Measurements from ENCODE around the gene KNSTRN.
A peak's percentile ranks its signal among the peaks of the same experiment; 100 is the strongest.

Gene KNSTRN

GRCh38 chr15:40335938-40336743, 46.4 kb upstream of the KNSTRN start (continued):
- no peak for TF ChIP-seq ZNF660 (tag by site-specific recombination; IDR thresholded peaks at IDR 0.05)
- peak; percentile 63 for TF ChIP-seq FEZF1 (tag by site-specific recombination; IDR thresholded peaks at IDR 0.05)
- no peak for TF ChIP-seq ZNF138 (tag by site-specific recombination; IDR thresholded peaks at IDR 0.05; ENCODE audit: borderline replicate concordance)
- TF ChIP-seq KLF1 (tag by site-specific recombination; IDR thresholded peaks at IDR 0.05), result no peak
- TF ChIP-seq, protein P1, sequence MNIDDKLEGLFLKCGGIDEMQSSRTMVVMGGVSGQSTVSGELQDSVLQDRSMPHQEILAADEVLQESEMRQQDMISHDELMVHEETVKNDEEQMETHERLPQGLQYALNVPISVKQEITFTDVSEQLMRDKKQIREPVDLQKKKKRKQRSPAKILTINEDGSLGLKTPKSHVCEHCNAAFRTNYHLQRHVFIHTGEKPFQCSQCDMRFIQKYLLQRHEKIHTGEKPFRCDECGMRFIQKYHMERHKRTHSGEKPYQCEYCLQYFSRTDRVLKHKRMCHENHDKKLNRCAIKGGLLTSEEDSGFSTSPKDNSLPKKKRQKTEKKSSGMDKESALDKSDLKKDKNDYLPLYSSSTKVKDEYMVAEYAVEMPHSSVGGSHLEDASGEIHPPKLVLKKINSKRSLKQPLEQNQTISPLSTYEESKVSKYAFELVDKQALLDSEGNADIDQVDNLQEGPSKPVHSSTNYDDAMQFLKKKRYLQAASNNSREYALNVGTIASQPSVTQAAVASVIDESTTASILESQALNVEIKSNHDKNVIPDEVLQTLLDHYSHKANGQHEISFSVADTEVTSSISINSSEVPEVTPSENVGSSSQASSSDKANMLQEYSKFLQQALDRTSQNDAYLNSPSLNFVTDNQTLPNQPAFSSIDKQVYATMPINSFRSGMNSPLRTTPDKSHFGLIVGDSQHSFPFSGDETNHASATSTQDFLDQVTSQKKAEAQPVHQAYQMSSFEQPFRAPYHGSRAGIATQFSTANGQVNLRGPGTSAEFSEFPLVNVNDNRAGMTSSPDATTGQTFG (tag by site-specific recombination; IDR thresholded peaks at IDR 0.05; ENCODE audit: borderline replicate concordance), result no peak
- peak; percentile 87 for TF ChIP-seq GLIS1 (tag by site-specific recombination; IDR thresholded peaks at IDR 0.05)
- TF ChIP-seq ZNF571 (tag by site-specific recombination; IDR thresholded peaks at IDR 0.05), result no peak
- no peak for TF ChIP-seq GFI1B (tag by site-specific recombination; IDR thresholded peaks at IDR 0.05)
- peak; percentile 57 for TF ChIP-seq ZBTB8A (tag by site-specific recombination; IDR thresholded peaks at IDR 0.05)
- TF ChIP-seq REST (tag by site-specific recombination; IDR thresholded peaks at IDR 0.05), result no peak
- TF ChIP-seq KLF8 (tag by site-specific recombination; IDR thresholded peaks at IDR 0.05), result no peak
- TF ChIP-seq OVOL3 (tag by site-specific recombination; IDR thresholded peaks at IDR 0.05), result no peak
- TF ChIP-seq ZNF600 (tag by site-specific recombination; IDR thresholded peaks at IDR 0.05), result no peak
- peak; percentile 55; the same call in 1 of the 2 replicates for TF ChIP-seq ZBTB6 (tag by site-specific recombination; IDR thresholded peaks at IDR 0.05)
- TF ChIP-seq ZNF433 (tag by site-specific recombination; IDR thresholded peaks at IDR 0.05; ENCODE audit: low read depth), result no peak
- TF ChIP-seq, protein P2, sequence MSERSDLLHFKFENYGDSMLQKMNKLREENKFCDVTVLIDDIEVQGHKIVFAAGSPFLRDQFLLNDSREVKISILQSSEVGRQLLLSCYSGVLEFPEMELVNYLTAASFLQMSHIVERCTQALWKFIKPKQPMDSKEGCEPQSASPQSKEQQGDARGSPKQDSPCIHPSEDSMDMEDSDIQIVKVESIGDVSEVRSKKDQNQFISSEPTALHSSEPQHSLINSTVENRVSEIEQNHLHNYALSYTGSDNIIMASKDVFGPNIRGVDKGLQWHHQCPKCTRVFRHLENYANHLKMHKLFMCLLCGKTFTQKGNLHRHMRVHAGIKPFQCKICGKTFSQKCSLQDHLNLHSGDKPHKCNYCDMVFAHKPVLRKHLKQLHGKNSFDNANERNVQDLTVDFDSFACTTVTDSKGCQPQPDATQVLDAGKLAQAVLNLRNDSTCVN (tag by site-specific recombination; optimal IDR thresholded peaks at IDR 0.05), result no peak
- TF ChIP-seq ZNF302 (tag by site-specific recombination; IDR thresholded peaks at IDR 0.05; ENCODE audit: low read depth), result no peak
- no peak for TF ChIP-seq ZNF580 (tag by site-specific recombination; IDR thresholded peaks at IDR 0.05)
- peak; percentile 15; the same call in 1 of the 2 replicates for TF ChIP-seq ZBTB48 (tag by site-specific recombination; IDR thresholded peaks at IDR 0.05)
- no peak for TF ChIP-seq ZNF114 (tag by site-specific recombination; IDR thresholded peaks at IDR 0.05)
- no peak for TF ChIP-seq ZNF701 (tag by site-specific recombination; IDR thresholded peaks at IDR 0.05)
- peak; percentile 26; the same call in 1 of the 2 replicates for TF ChIP-seq SP7 (tag by site-specific recombination; IDR thresholded peaks at IDR 0.05)
- no peak for TF ChIP-seq ZNF292 (tag by site-specific recombination; IDR thresholded peaks at IDR 0.05; ENCODE audit: borderline replicate concordance, low read depth)
- no peak for TF ChIP-seq YY2 (tag by site-specific recombination; IDR thresholded peaks at IDR 0.05)
- TF ChIP-seq GLIS2 (tag by site-specific recombination; IDR thresholded peaks at IDR 0.05), result no peak
- TF ChIP-seq ZNF341 (tag by site-specific recombination; IDR thresholded peaks at IDR 0.05; ENCODE audit: low read depth), result 0 out of 2 replicates have a peak, but pooled peaks have one; percentile 21
- TF ChIP-seq, protein P3, sequence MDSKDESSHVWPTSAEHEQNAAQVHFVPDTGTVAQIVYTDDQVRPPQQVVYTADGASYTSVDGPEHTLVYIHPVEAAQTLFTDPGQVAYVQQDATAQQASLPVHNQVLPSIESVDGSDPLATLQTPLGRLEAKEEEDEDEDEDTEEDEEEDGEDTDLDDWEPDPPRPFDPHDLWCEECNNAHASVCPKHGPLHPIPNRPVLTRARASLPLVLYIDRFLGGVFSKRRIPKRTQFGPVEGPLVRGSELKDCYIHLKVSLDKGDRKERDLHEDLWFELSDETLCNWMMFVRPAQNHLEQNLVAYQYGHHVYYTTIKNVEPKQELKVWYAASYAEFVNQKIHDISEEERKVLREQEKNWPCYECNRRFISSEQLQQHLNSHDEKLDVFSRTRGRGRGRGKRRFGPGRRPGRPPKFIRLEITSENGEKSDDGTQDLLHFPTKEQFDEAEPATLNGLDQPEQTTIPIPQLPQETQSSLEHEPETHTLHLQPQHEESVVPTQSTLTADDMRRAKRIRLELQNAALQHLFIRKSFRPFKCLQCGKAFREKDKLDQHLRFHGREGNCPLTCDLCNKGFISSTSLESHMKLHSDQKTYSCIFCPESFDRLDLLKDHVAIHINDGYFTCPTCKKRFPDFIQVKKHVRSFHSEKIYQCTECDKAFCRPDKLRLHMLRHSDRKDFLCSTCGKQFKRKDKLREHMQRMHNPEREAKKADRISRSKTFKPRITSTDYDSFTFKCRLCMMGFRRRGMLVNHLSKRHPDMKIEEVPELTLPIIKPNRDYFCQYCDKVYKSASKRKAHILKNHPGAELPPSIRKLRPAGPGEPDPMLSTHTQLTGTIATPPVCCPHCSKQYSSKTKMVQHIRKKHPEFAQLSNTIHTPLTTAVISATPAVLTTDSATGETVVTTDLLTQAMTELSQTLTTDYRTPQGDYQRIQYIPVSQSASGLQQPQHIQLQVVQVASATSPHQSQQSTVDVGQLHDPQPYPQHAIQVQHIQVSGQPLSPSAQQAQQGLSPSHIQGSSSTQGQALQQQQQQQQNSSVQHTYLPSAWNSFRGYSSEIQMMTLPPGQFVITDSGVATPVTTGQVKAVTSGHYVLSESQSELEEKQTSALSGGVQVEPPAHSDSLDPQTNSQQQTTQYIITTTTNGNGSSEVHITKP (tag by site-specific recombination; IDR thresholded peaks at IDR 0.05), result peak; percentile 87
- TF ChIP-seq MZF1 (tag by site-specific recombination; IDR thresholded peaks at IDR 0.05; ENCODE audit: borderline replicate concordance), result peak; percentile 78; the same call in 1 of the 2 replicates
